KMS-11 (cell line): ENCODE results near the gene C17orf100.

Experiments
- H2AFZ ChIP-seq: fragments of 200-600 bp; sonication (generic); 2 replicates; pipeline ENCODE4 v1.6.1; 2016; ENCODE audit warnings: antibody characterized with exemption, mixed run types, low read depth
- H3K27ac ChIP-seq: fragments of 200-600 bp; sonication (generic); 2 replicates; pipeline ENCODE4 v1.6.1; 2016; ENCODE audit warnings: mild to moderate bottlenecking, mixed run types
- H3K27me3 ChIP-seq: fragments of 200-600 bp; sonication (generic); 2 replicates; pipeline ENCODE4 v1.6.1; 2017; ENCODE audit warnings: mild to moderate bottlenecking, low read depth, mixed run types, moderate library complexity; ENCODE audit not compliant: insufficient read depth
- H3K36me3 ChIP-seq: fragments of 200-600 bp; sonication (generic); 2 replicates; pipeline ENCODE4 v1.6.1; 2017; ENCODE audit warnings: mild to moderate bottlenecking, mixed run types; ENCODE audit not compliant: insufficient read depth
- H3K4me1 ChIP-seq: fragments of 200-600 bp; sonication (generic); 2 replicates; pipeline ENCODE4 v1.6.1; 2016; ENCODE audit warnings: mild to moderate bottlenecking, low read depth, mixed run types; ENCODE audit not compliant: poor library complexity, severe bottlenecking
- H3K4me2 ChIP-seq: fragments of 200-600 bp; sonication (generic); 2 replicates; pipeline ENCODE4 v1.7.0; 2016; ENCODE audit warnings: mild to moderate bottlenecking, mixed run types
- H3K4me3 ChIP-seq: fragments of 200-600 bp; sonication (generic); IDR thresholded peaks from 2 replicates; pipeline ENCODE4 v1.6.1; 2017; ENCODE audit warnings: low read depth, low read length, mixed read lengths; ENCODE audit not compliant: insufficient read depth
- H3K79me2 ChIP-seq: fragments of 200-600 bp; sonication (generic); 2 replicates; pipeline ENCODE4 v1.6.1; 2016; ENCODE audit warnings: low read depth, mixed run types; ENCODE audit not compliant: insufficient read depth
- H3K9ac ChIP-seq: fragments of 200-600 bp; sonication (generic); 2 replicates; pipeline ENCODE4 v1.6.1; 2016; ENCODE audit warnings: mild to moderate bottlenecking, mixed run types
- H4K20me1 ChIP-seq: fragments of 200-600 bp; sonication (generic); 2 replicates; pipeline ENCODE4 v1.6.1; 2016; ENCODE audit warnings: mild to moderate bottlenecking, mixed run types; ENCODE audit not compliant: insufficient read depth
- CTCF ChIP-seq: fragments of 200-600 bp; sonication (generic); conservative IDR thresholded peaks from 2 replicates; pipeline ENCODE4 v1.6.1; 2017; ENCODE audit warnings: low read depth, mild to moderate bottlenecking, antibody characterized with exemption, low read length, moderate library complexity, mixed read lengths

Gene C17orf100

GRCh38 chr17:6639014-6639585 is 12.5 kb upstream of the C17orf100 start:
- no peaks in the 10 kb centered on the region for H3K27me3 ChIP-seq
- no peaks in the 10 kb centered on the region for H3K79me2 ChIP-seq
- no peaks in the 10 kb centered on the region for H3K4me1 ChIP-seq
- H2AFZ ChIP-seq = no peak overlapping the region
- TF ChIP-seq CTCF = no peak
- H4K20me1 ChIP-seq = no peaks in the 10 kb centered on the region
- no peak overlapping the region; the same call in 1 of the 2 replicates for H3K9ac ChIP-seq
- H3K27ac ChIP-seq = no peak overlapping the region
- no peaks in the 10 kb centered on the region for H3K36me3 ChIP-seq
- no peak overlapping the region; the same call in 1 of the 2 replicates for H3K4me2 ChIP-seq
- no peak overlapping the region for H3K4me3 ChIP-seq

GRCh38 chr17:6639586-6640535 is 11.7 kb upstream of the C17orf100 start:
- peak overlapping the region; percentile 37; the same call in 1 of the 2 replicates for H3K9ac ChIP-seq
- no peaks in the 10 kb centered on the region for H3K4me1 ChIP-seq
- H3K27me3 ChIP-seq = no peaks in the 10 kb centered on the region
- no peak overlapping the region; the same call in 1 of the 2 replicates for H3K4me2 ChIP-seq
- H4K20me1 ChIP-seq = no peaks in the 10 kb centered on the region
- no peak overlapping the region for H2AFZ ChIP-seq
- no peaks in the 10 kb centered on the region for H3K36me3 ChIP-seq
- no peaks in the 10 kb centered on the region for H3K79me2 ChIP-seq
- TF ChIP-seq CTCF = no peak
- peak overlapping the region; percentile 40; the same call in 1 of the 2 replicates for H3K27ac ChIP-seq
- H3K4me3 ChIP-seq = no peak overlapping the region

GRCh38 chr17:6640536-6641246 is 10.9 kb upstream of the C17orf100 start, which contains the start of the genes KIAA0753 and TXNDC17:
Gene KIAA0753 (minus strand): TSS chr17:6640711. CDS start chr17:6635103, 5,608 bp downstream.
Gene TXNDC17 (plus strand): TSS chr17:6641060. CDS start chr17:6641083, 23 bp downstream.
- TF ChIP-seq CTCF = no peak
- H3K4me3 ChIP-seq = no peak within 1 kb of the TSS
- H3K4me1 ChIP-seq = no peaks in the 10 kb centered on the region
- H3K36me3 ChIP-seq = no peaks in the 10 kb centered on the region
- H3K9ac ChIP-seq = peak within 1 kb of the TSS; percentile 37; the same call in 1 of the 2 replicates
- H3K79me2 ChIP-seq = no peaks in the 10 kb centered on the region
- no peaks in the 10 kb centered on the region for H3K27me3 ChIP-seq
- H3K4me2 ChIP-seq = peak within 1 kb of the TSS; percentile 17
- peak within 1 kb of the TSS; percentile 34; the same call in 1 of the 2 replicates for H2AFZ ChIP-seq
- no peaks in the 10 kb centered on the region for H4K20me1 ChIP-seq
- peak within 1 kb of the TSS; percentile 40 for H3K27ac ChIP-seq

- H3K27me3 ChIP-seq = no peaks in the 10 kb centered on the region
- H3K4me3 ChIP-seq = no peak overlapping the region
- no peak for TF ChIP-seq CTCF
- H3K4me1 ChIP-seq = no peaks in the 10 kb centered on the region
- no peaks in the 10 kb centered on the region for H3K79me2 ChIP-seq
- H4K20me1 ChIP-seq = no peaks in the 10 kb centered on the region
- no peak overlapping the region for H3K27ac ChIP-seq
- peak overlapping the region; percentile 17 for H3K4me2 ChIP-seq
- no peak overlapping the region for H2AFZ ChIP-seq
- H3K9ac ChIP-seq = peak overlapping the region; percentile 37; the same call in 1 of the 2 replicates
- no peaks in the 10 kb centered on the region for H3K36me3 ChIP-seq
These were observed 10.2 kb upstream of the C17orf100 start for GRCh38 chr17:6641247-6641863.
